HepG2 (cell line): ENCODE data around the gene CACNA1I.

Experiments used
- HOXA5 ChIP-seq: sonication (generic); formaldehyde crosslinking; IDR thresholded peaks from 2 replicates; pipeline ENCODE4 v1.4.0; 2020; ENCODE audit warnings: missing genetic modification reagents
- SMAD3 ChIP-seq: sonication (generic); formaldehyde crosslinking; IDR thresholded peaks from 2 replicates; pipeline ENCODE4 v1.4.0; 2020; ENCODE audit warnings: missing genetic modification reagents
- TF ChIP-seq, protein P1 (sequence below): sonication (generic); formaldehyde crosslinking; IDR thresholded peaks from 2 replicates; pipeline ENCODE4 v1.5.0; 2020; ENCODE audit warnings: mild to moderate bottlenecking, missing genetic modification reagents, moderate library complexity

DNA sequence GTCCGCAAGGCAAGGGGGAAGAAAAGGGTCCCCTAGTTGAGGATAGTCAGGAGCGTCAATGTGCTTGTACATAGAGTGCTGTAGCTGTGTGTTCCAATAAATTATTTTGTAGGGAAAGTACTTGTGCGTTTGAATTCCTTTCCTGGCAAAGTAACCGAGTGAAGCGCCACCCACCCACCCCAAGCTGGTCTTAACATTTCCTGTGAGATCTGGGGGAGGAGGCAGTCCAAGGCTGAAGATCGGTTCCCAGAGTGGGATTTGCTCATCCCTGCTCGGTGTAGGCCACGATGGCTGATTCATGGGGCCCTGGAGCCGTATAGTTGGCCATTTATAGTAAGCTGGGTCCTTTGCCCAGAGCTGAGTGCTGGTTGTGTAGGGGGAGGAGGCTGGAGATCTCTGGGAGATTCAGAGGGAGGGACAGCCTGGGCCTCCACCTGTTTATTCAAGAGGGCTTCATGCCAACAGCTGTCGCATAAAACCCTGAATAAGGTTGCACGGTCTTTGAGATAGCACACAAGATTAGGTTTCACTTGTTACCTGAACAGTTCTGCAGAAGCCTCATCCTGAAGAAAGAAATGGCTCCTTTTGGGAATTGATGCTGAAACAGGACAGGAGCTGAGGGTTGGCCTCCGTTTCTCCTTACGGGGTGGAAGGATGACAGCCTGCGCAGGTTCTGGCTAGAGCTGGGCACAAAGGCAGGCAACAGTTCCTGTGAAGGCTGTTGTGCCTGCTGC, 47.8 kb upstream of the CACNA1I start:
- TF ChIP-seq HOXA5 (CRISPR knock-in tag) = no peak
- no peak for TF ChIP-seq SMAD3
- TF ChIP-seq, protein P1, sequence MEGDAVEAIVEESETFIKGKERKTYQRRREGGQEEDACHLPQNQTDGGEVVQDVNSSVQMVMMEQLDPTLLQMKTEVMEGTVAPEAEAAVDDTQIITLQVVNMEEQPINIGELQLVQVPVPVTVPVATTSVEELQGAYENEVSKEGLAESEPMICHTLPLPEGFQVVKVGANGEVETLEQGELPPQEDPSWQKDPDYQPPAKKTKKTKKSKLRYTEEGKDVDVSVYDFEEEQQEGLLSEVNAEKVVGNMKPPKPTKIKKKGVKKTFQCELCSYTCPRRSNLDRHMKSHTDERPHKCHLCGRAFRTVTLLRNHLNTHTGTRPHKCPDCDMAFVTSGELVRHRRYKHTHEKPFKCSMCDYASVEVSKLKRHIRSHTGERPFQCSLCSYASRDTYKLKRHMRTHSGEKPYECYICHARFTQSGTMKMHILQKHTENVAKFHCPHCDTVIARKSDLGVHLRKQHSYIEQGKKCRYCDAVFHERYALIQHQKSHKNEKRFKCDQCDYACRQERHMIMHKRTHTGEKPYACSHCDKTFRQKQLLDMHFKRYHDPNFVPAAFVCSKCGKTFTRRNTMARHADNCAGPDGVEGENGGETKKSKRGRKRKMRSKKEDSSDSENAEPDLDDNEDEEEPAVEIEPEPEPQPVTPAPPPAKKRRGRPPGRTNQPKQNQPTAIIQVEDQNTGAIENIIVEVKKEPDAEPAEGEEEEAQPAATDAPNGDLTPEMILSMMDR (CRISPR knock-in tag) = no peak
